ENCODE measurements around the gene PTPRE.

Gene PTPRE

GRCh38 chr10:127971963-127972615 lies 65.2 kb downstream of the PTPRE start:
- no peak for DNase-seq (ENCODE audit: low read depth)
- TF ChIP-seq CTCF (IDR thresholded peaks at IDR 0.05; ENCODE audit: low read depth, low read length, missing control alignments) = no peak
- no peak overlapping the region for H3K4me3 ChIP-seq (ENCODE audit: low read depth, low read length)

- DNase-seq (ENCODE audit: low read depth) = no peak
- H3K4me3 ChIP-seq (ENCODE audit: low read depth, low read length) = no peak overlapping the region
- no peak for TF ChIP-seq CTCF (IDR thresholded peaks at IDR 0.05; ENCODE audit: low read depth, low read length, missing control alignments)
These were observed 66.0 kb downstream of the PTPRE start for GRCh38 chr10:127972751-127973357.

- H3K4me3 ChIP-seq (ENCODE audit: low read depth, low read length) = no peak overlapping the region
- DNase-seq (ENCODE audit: low read depth) = no peak
- TF ChIP-seq CTCF (IDR thresholded peaks at IDR 0.05; ENCODE audit: low read depth, low read length, missing control alignments) = no peak
These were observed 66.9 kb downstream of the PTPRE start for GRCh38 chr10:127973791-127974311.

GRCh38 chr10:127974911-127975310 lies 68.0 kb downstream of the PTPRE start:
- no peak for TF ChIP-seq CTCF (IDR thresholded peaks at IDR 0.05; ENCODE audit: low read depth, low read length, missing control alignments)
- no peak overlapping the region for H3K4me3 ChIP-seq (ENCODE audit: low read depth, low read length)
- DNase-seq (ENCODE audit: low read depth) = no peak

GRCh38 chr10:127976286-127976685 lies 69.4 kb downstream of the PTPRE start:
- TF ChIP-seq CTCF (IDR thresholded peaks at IDR 0.05; ENCODE audit: low read depth, low read length, missing control alignments) = no peak
- no peak overlapping the region for H3K4me3 ChIP-seq (ENCODE audit: low read depth, low read length)
- no peak for DNase-seq (ENCODE audit: low read depth)

GRCh38 chr10:127976701-127977356 lies 69.9 kb downstream of the PTPRE start:
- no peak overlapping the region for H3K4me3 ChIP-seq (ENCODE audit: low read depth, low read length)
- TF ChIP-seq CTCF (IDR thresholded peaks at IDR 0.05; ENCODE audit: low read depth, low read length, missing control alignments) = no peak
- no peak for DNase-seq (ENCODE audit: low read depth)

All from GM12864 (cell line).